ENCODE results near the gene P2RY8. TPM values are rescaled to one million over a fixed set of nuclear protein-coding genes. Genes with fewer than 3 reads are reported as not detected.

The P2RY8 gene
- total RNA-seq, 4 donors from 2014 or later, result 0.98 to 7.1 (median 2.7) TPM

- TF ChIP-seq CTCF (IDR thresholded peaks at IDR 0.05; ENCODE audit: low read depth), result no peak
Observed at GRCh38 chrX:1576201-1576992, 39.4 kb upstream of the P2RY8 start.

GRCh38 chrX:1564750-1565683 lies 28.0 kb upstream of the P2RY8 start:
- no peak for TF ChIP-seq CTCF (IDR thresholded peaks at IDR 0.05; ENCODE audit: low read depth)

GRCh38 chrX:1561164-1561563 lies 24.2 kb upstream of the P2RY8 start:
- TF ChIP-seq CTCF (IDR thresholded peaks at IDR 0.05; ENCODE audit: low read depth), result no peak

GRCh38 chrX:1558761-1559468 lies 21.9 kb upstream of the P2RY8 start:
- TF ChIP-seq CTCF (IDR thresholded peaks at IDR 0.05; ENCODE audit: low read depth), result no peak

GRCh38 chrX:1555370-1555769 lies 18.4 kb upstream of the P2RY8 start:
- no peak for TF ChIP-seq CTCF (IDR thresholded peaks at IDR 0.05; ENCODE audit: low read depth)

- TF ChIP-seq CTCF (IDR thresholded peaks at IDR 0.05; ENCODE audit: low read depth), result no peak
Observed at GRCh38 chrX:1554469-1555210, 17.7 kb upstream of the P2RY8 start.

Data from subcutaneous adipose tissue (tissue), 4 donors.